ENCODE measurements around the gene TMEM52.
A peak's percentile ranks its signal among the peaks of the same experiment; 100 is the strongest.

TMEM52 gene

GRCh38 chr1:1908506-1908791, 10.6 kb downstream of the TMEM52 start:
- H3K27ac ChIP-seq, result peak overlapping the region; percentile 82
- TF ChIP-seq, protein P1, sequence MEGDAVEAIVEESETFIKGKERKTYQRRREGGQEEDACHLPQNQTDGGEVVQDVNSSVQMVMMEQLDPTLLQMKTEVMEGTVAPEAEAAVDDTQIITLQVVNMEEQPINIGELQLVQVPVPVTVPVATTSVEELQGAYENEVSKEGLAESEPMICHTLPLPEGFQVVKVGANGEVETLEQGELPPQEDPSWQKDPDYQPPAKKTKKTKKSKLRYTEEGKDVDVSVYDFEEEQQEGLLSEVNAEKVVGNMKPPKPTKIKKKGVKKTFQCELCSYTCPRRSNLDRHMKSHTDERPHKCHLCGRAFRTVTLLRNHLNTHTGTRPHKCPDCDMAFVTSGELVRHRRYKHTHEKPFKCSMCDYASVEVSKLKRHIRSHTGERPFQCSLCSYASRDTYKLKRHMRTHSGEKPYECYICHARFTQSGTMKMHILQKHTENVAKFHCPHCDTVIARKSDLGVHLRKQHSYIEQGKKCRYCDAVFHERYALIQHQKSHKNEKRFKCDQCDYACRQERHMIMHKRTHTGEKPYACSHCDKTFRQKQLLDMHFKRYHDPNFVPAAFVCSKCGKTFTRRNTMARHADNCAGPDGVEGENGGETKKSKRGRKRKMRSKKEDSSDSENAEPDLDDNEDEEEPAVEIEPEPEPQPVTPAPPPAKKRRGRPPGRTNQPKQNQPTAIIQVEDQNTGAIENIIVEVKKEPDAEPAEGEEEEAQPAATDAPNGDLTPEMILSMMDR (conservative IDR thresholded peaks at IDR 0.05), result no peak

- H3K27ac ChIP-seq, result peak overlapping the region; percentile 82
- TF ChIP-seq, protein P1 (conservative IDR thresholded peaks at IDR 0.05), result no peak
Measured at GRCh38 chr1:1907098-1907736, 11.9 kb downstream of the TMEM52 start.

- TF ChIP-seq, protein P1 (conservative IDR thresholded peaks at IDR 0.05), result peak; percentile 99
Measured at GRCh38 chr1:1906185-1907097, 12.6 kb downstream of the TMEM52 start.

DNA sequence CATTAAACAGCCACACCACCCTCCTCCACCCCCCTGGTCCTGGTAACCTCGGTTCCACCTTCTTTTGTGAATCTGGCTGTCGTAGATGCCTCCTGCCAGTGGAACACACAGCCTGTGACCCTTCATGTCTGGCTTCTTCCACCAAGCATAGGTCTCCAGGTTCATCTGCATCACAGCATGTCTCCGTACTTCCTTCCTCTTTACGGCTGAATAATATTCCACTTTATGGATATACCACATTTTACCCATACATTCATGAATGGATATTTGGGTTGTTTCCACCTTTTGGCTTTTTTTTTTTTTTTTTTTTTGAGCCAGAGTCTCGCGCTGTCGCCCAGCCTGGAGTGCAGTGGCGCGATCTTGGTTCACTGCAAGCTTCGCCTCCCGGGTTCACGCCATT, 15.9 kb downstream of the TMEM52 start:
- H3K27ac ChIP-seq, result no peak overlapping the region
- TF ChIP-seq, protein P1 (conservative IDR thresholded peaks at IDR 0.05), result no peak

More at GRCh38 chr1:1906185-1907097, 12.6 kb downstream of the TMEM52 start:
- peak overlapping the region; percentile 82 for H3K27ac ChIP-seq

DNA sequence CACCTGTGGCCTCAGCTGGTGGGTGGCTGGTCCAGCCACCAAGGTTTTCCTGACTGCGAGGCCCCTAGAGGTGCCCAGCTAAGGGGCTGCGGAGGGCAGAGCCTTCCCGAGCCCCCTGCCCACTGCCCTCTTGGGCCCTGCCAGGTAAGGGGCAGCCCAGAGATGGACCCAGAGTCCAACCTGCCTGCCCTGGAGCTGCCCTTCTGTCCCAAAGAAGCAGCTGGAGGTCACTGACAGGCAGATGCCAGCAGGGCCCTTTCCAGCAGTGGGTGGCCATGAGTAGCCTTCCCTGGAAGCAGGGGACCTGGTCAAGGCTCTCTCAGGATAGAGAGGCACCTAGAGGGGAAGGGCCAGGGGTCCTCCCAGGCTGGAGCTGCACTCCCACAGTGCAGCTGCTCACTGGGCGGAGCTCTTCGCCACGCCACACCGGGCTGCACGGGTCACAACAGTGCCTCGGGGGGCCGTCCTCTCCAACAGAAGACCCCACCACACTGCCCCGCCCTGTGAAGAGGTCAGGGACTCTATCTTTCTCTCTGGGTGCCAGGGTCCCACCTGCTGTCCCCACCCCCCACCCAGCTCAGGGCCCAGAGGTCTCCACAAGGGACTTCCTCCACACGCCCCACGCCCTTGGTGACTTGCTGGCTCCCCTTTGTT, 17.3 kb downstream of the TMEM52 start:
- TF ChIP-seq, protein P1 (conservative IDR thresholded peaks at IDR 0.05), result no peak
- H3K27ac ChIP-seq, result no peak overlapping the region

DNA sequence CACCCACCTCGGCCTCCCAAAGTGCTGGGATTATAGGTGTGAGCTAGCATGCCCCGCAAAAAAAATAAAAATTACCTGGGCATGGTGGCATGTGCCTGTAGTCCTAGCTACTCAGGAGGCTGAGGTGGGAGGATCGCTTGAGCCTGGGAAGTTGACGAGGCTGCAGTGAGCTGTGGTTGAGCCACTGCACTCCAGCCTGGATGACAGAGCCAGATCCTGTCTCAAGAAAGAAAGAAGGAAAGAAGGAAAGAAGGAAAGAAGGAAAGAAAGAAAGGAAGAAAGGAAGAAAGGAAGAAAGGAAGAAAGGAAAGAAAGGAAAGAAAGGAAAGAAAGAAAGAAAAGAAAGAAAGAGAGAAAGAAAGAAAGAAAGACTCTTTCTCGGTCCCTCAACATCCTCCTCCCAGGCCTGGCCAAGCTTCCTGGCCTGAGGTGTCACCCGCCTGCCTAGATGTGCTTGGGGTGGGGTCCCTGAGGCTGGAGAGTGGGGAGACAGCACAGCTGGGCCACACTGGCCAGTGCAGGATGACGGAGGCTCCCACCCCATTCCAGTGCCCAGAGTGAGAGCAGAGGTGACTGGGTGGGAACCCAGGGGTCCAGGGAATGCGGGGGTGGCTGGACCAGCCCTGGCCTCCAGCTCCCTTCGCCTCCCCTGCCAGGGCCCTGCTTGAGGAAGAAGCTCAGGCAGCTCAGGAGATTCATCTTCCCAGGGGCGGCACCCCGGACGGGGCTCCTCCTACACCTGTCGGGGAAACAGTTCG, 18.0 kb downstream of the TMEM52 start:
- H3K27ac ChIP-seq, result no peak overlapping the region
- TF ChIP-seq, protein P1 (conservative IDR thresholded peaks at IDR 0.05), result no peak

DNA sequence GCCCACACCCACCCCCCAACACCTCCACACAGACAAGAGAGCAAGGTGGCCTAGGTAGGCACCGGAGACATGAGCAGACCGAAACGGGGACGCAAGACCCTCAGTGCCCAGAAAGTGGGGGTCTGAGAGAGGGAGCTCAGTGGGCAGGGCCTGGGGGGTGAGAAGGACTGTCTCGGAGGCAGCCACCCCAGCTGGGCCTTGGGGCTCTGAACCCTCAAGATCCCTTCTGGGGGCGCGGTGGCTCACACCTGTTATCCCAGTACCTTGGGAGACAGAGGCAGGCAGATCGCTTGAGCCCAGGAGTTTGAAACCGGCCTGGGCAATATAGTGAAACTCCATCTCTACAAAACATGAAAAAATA, 19.1 kb downstream of the TMEM52 start:
- no peak overlapping the region for H3K27ac ChIP-seq
- TF ChIP-seq, protein P1 (conservative IDR thresholded peaks at IDR 0.05), result no peak
